Mesendoderm (in vitro differentiated cells): Measurements from ENCODE around the gene FAM120B.

Experiments
- DNase-seq: peaks from one replicate; pipeline ENCODE4 v3.0.0; 2013
- H2AK5ac ChIP-seq: 2 replicates; pipeline ENCODE4 v1.6.1; 2013; ENCODE audit warnings: low read length, inconsistent platforms
- H2BK120ac ChIP-seq: 2 replicates; pipeline ENCODE4 v1.6.1; 2013; ENCODE audit warnings: low read depth, mild to moderate bottlenecking, low read length, moderate library complexity, mixed read lengths
- H2BK15ac ChIP-seq: replicated peaks from 2 replicates; pipeline ENCODE4 v1.6.1; 2013; ENCODE audit warnings: low read depth, mild to moderate bottlenecking, moderate library complexity
- H2BK5ac ChIP-seq: 2 replicates; pipeline ENCODE4 v1.6.1; 2013; ENCODE audit warnings: low read length, inconsistent platforms
- H3K18ac ChIP-seq: 2 replicates; pipeline ENCODE4 v1.6.1; 2013; ENCODE audit warnings: mild to moderate bottlenecking, low read length, mixed read lengths
- H3K23ac ChIP-seq: one replicate; pipeline ENCODE4 v1.6.1; 2013; ENCODE audit warnings: low read length
- H3K27ac ChIP-seq: 2 replicates; pipeline ENCODE4 v1.5.1; 2013; ENCODE audit warnings: low read depth, mild to moderate bottlenecking, inconsistent platforms, low read length, moderate library complexity
- H3K27me3 ChIP-seq: 2 replicates; pipeline ENCODE4 v1.6.1; 2013; ENCODE audit warnings: low read length, control low read depth, mild to moderate bottlenecking, inconsistent platforms; ENCODE audit not compliant: insufficient read depth, poor library complexity
- H3K36me3 ChIP-seq: 2 replicates; pipeline ENCODE4 v1.6.1; 2013; ENCODE audit warnings: low read length, inconsistent platforms; ENCODE audit not compliant: control insufficient read depth, insufficient read depth
- H3K4ac ChIP-seq: one replicate; pipeline ENCODE4 v1.6.1; 2013; ENCODE audit warnings: low read depth, mild to moderate bottlenecking, low read length, moderate library complexity
- H3K4me1 ChIP-seq: 2 replicates; pipeline ENCODE4 v1.6.1; 2013; ENCODE audit warnings: low read depth, low read length, inconsistent platforms; ENCODE audit not compliant: control insufficient read depth
- H3K4me2 ChIP-seq: 2 replicates; pipeline ENCODE4 v1.6.1; 2013; ENCODE audit warnings: low read length
- H3K4me3 ChIP-seq: 2 replicates; pipeline ENCODE4 v1.5.1; 2013; ENCODE audit warnings: mild to moderate bottlenecking, low read length
- H3K56ac ChIP-seq: one replicate; pipeline ENCODE4 v1.6.1; 2013; ENCODE audit warnings: low read length
- H3K79me1 ChIP-seq: 2 replicates; pipeline ENCODE4 v1.6.1; 2013; ENCODE audit warnings: low read length, inconsistent platforms
- H3K79me2 ChIP-seq: 2 replicates; pipeline ENCODE4 v1.6.1; 2013; ENCODE audit warnings: mild to moderate bottlenecking, low read length; ENCODE audit not compliant: control insufficient read depth, insufficient read depth
- H3K9ac ChIP-seq: 2 replicates; pipeline ENCODE4 v1.6.1; 2013; ENCODE audit warnings: low read length, inconsistent platforms
- H4K5ac ChIP-seq: one replicate; pipeline ENCODE4 v1.6.1; 2013; ENCODE audit warnings: low read length
- H4K8ac ChIP-seq: one replicate; pipeline ENCODE4 v1.6.1; 2013; ENCODE audit warnings: low read depth, mild to moderate bottlenecking, control low read depth, low read length, moderate library complexity
- WGBS: extraction: QIAGEN DNeasy Blood & Tissue Kit; methylation state at CpG from one replicate; pipeline ENCODE4 v1.1.7; 2013; ENCODE audit warnings: low lambda C conversion rate, missing lambda C conversion rate; ENCODE audit not compliant: insufficient coverage; ENCODE audit errors: extremely low coverage; 5-methylcytosine and 5-hydroxymethylcytosine counted together

FAM120B gene

GRCh38 chr6:170374571-170375444 lies 68.2 kb downstream of the FAM120B start:
- H3K9ac ChIP-seq: no peak overlapping the region
- H3K4me3 ChIP-seq: no peak overlapping the region
- no peak overlapping the region for H2AK5ac ChIP-seq
- no peak overlapping the region for H2BK5ac ChIP-seq
- no peak overlapping the region for H3K56ac ChIP-seq
- no peak for DNase-seq
- no peak overlapping the region for H2BK120ac ChIP-seq
- no peak overlapping the region for H3K23ac ChIP-seq
- H3K4me2 ChIP-seq: no peak overlapping the region
- WGBS: no CpG with 5 or more reads among the region's 11 CpGs
- H3K4me1 ChIP-seq: no peaks in the 10 kb centered on the region
- H3K18ac ChIP-seq: no peak overlapping the region
- no peak overlapping the region for H3K27ac ChIP-seq
- H4K8ac ChIP-seq: no peak overlapping the region
- H3K36me3 ChIP-seq: no peaks in the 10 kb centered on the region
- H2BK15ac ChIP-seq: no peak overlapping the region
- no peak overlapping the region for H4K5ac ChIP-seq
- no peaks in the 10 kb centered on the region for H3K79me1 ChIP-seq
- no peaks in the 10 kb centered on the region for H3K79me2 ChIP-seq
- H3K27me3 ChIP-seq: no peaks in the 10 kb centered on the region
- H3K4ac ChIP-seq: no peak overlapping the region

- Histone ChIP-seq H2BK5ac (no peak overlapping the region), H3K79me2 (no peaks in the 10 kb centered on the region), H3K9ac (no peak overlapping the region), H2BK15ac (no peak overlapping the region), H3K79me1 (no peaks in the 10 kb centered on the region), H2AK5ac (no peak overlapping the region), H3K56ac (no peak overlapping the region), H3K4me2 (no peak overlapping the region), H3K18ac (no peak overlapping the region), H2BK120ac (no peak overlapping the region), H3K36me3 (no peaks in the 10 kb centered on the region), H4K8ac (no peak overlapping the region), H3K27ac (no peak overlapping the region), H3K4me1 (no peaks in the 10 kb centered on the region), H4K5ac (no peak overlapping the region), H3K27me3 (no peaks in the 10 kb centered on the region), H3K4me3 (no peak overlapping the region), H3K4ac (no peak overlapping the region), H3K23ac (no peak overlapping the region)
- WGBS: no CpG with 5 or more reads among the region's 10 CpGs
- DNase-seq: no peak
Measured at GRCh38 chr6:170375661-170376060, 69.1 kb downstream of the FAM120B start.

DNA sequence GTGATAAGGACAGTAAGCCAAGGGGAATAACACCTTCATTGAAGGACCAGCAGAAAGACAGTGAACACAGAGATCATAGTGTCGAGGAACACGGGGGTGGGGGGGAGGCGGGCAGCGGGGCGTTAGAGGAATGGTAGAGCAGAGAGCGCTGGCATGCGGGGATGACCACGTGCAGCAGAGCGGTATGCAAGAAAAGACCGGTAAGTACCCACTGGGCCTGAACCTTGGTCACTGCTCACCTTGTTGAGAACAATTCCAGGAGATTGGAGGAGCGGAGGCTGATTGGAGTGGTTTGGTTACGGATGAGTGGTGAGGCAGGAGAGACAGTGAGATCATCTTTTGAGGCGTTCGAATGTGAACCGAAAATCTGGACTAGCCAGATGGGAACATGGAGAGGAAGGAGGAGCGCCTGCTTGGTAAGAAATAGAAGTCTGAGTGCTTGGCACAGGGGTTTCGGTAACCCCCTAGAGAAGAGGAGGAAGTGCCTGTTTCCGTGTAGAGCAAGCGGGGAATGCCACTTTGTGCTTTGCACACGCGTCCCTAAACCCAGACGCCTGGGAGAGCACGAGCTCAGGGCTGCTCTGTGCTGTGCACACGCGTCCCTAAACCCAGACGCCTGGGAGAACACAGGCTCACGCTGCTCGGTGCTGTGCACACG lies 70.0 kb downstream of the FAM120B start:
- Histone ChIP-seq H2AK5ac (no peak overlapping the region), H2BK15ac (no peak overlapping the region), H3K4me1 (no peaks in the 10 kb centered on the region), H3K4me2 (no peak overlapping the region), H3K79me2 (no peaks in the 10 kb centered on the region), H3K23ac (no peak overlapping the region), H2BK5ac (no peak overlapping the region), H4K5ac (no peak overlapping the region), H3K79me1 (no peaks in the 10 kb centered on the region), H3K9ac (no peak overlapping the region), H3K4ac (no peak overlapping the region), H3K18ac (no peak overlapping the region), H2BK120ac (no peak overlapping the region), H3K36me3 (no peaks in the 10 kb centered on the region), H3K27ac (no peak overlapping the region), H3K4me3 (no peak overlapping the region), H3K27me3 (no peaks in the 10 kb centered on the region), H4K8ac (no peak overlapping the region), H3K56ac (no peak overlapping the region)
- DNase-seq: no peak
- WGBS: no CpG with 5 or more reads among the region's 29 CpGs

GRCh38 chr6:170378502-170378901 lies 71.9 kb downstream of the FAM120B start:
- H4K8ac ChIP-seq: no peak overlapping the region

DNA sequence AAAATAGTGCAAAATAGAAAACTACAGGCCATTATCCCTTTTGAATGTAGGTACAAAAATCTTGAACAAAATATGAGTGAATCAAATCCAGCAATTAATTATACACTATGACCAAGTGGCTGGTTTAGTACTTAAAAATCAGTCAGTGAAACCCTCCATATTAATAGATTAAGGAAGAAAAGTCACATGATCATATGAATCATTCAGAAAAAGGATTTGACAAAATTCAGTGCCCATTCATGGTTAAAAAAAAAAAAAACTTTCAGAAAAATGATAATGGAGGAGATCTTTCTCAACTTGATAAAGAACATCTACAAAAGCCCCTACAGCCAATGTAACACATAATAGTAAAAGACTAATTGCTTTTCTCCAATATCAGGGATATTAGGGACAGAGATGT lies 75.0 kb downstream of the FAM120B start:
- no peaks in the 10 kb centered on the region for H3K36me3 ChIP-seq
- no peak overlapping the region for H4K8ac ChIP-seq
- no peak overlapping the region for H2BK120ac ChIP-seq
- no peak overlapping the region for H2AK5ac ChIP-seq
- no peak overlapping the region for H3K4me3 ChIP-seq
- H3K23ac ChIP-seq: no peak overlapping the region
- no peak overlapping the region for H3K27ac ChIP-seq
- no peak overlapping the region for H3K4ac ChIP-seq
- H3K18ac ChIP-seq: no peak overlapping the region
- H3K9ac ChIP-seq: no peak overlapping the region
- no peaks in the 10 kb centered on the region for H3K27me3 ChIP-seq
- no peaks in the 10 kb centered on the region for H3K4me1 ChIP-seq
- no peak overlapping the region for H3K4me2 ChIP-seq
- no peak overlapping the region for H3K56ac ChIP-seq
- no peaks in the 10 kb centered on the region for H3K79me2 ChIP-seq
- no peak for DNase-seq
- no peak overlapping the region for H2BK5ac ChIP-seq
- no peak overlapping the region for H2BK15ac ChIP-seq
- no peaks in the 10 kb centered on the region for H3K79me1 ChIP-seq
- no peak overlapping the region for H4K5ac ChIP-seq

More at GRCh38 chr6:170378502-170378901, 71.9 kb downstream of the FAM120B start:
- Histone ChIP-seq H3K9ac (no peak overlapping the region), H4K5ac (no peak overlapping the region), H3K36me3 (no peaks in the 10 kb centered on the region), H3K4ac (no peak overlapping the region), H2AK5ac (no peak overlapping the region), H2BK5ac (no peak overlapping the region), H3K4me1 (no peaks in the 10 kb centered on the region), H3K27me3 (no peaks in the 10 kb centered on the region), H2BK15ac (no peak overlapping the region), H3K23ac (no peak overlapping the region), H3K79me2 (no peaks in the 10 kb centered on the region), H3K4me3 (no peak overlapping the region), H3K27ac (no peak overlapping the region), H3K56ac (no peak overlapping the region), H3K4me2 (no peak overlapping the region), H3K18ac (no peak overlapping the region), H3K79me1 (no peaks in the 10 kb centered on the region), H2BK120ac (no peak overlapping the region)
- WGBS: no CpG with 5 or more reads among the region's 10 CpGs
- no peak for DNase-seq
